GM12891 (cell line): ENCODE measurements around the gene PGLYRP2. TPM values are rescaled to one million over a fixed set of nuclear protein-coding genes. Genes with fewer than 3 reads are reported as not detected.
"Not testable (repeated sequence)": the region's sequence is repeated elsewhere in the genome, so short reads cannot be mapped to it uniquely, and the experiment has no call there.

ENCODE experiments used
- DNase-seq: peaks from one replicate; pipeline ENCODE4 v3.0.0; 2011; ENCODE audit warnings: low spot score; ENCODE audit not compliant: insufficient read length
- FAIRE-seq: peaks from 2 replicates; lab custom pipeline; 2011; peaks lifted over from hg19 to GRCh38; lab: Jason Lieb, UNC
- PAX5 ChIP-seq: IDR thresholded peaks from 2 replicates; pipeline ENCODE4 v1.6.1; 2011; ENCODE audit warnings: low read length, moderate library complexity, mild to moderate bottlenecking; ENCODE audit not compliant: insufficient read depth, severe bottlenecking
- POLR2A ChIP-seq: IDR thresholded peaks from 2 replicates; pipeline ENCODE4 v1.6.1; 2011; ENCODE audit warnings: low read depth, low read length, control low read depth
- POLR2AphosphoS5 ChIP-seq: IDR thresholded peaks from 2 replicates; pipeline ENCODE4 v1.6.1; 2011; ENCODE audit warnings: low read depth, low read length, control low read depth
- POU2F2 ChIP-seq: IDR thresholded peaks from 2 replicates; pipeline ENCODE4 v1.6.1; 2011; ENCODE audit warnings: low read depth, mild to moderate bottlenecking, control low read depth, low read length, moderate library complexity
- SPI1 ChIP-seq: IDR thresholded peaks from 2 replicates; pipeline ENCODE4 v1.6.1; 2011; ENCODE audit warnings: low read depth, low read length, control low read depth
- TAF1 ChIP-seq: IDR thresholded peaks from 2 replicates; pipeline ENCODE4 v1.6.1; 2011; ENCODE audit warnings: low read depth, low read length, control low read depth
- polyA plus RNA-seq: library from polyadenylated mRNA; unstranded; fragments of >200 nt; gene quantifications from one replicate; pipeline ENCODE4 v1.2.1, GENCODE V29; 2012; ENCODE audit warnings: low read depth, missing spikeins, inconsistent platforms; ENCODE audit not compliant: missing spikeins

The PGLYRP2 gene, protein sequence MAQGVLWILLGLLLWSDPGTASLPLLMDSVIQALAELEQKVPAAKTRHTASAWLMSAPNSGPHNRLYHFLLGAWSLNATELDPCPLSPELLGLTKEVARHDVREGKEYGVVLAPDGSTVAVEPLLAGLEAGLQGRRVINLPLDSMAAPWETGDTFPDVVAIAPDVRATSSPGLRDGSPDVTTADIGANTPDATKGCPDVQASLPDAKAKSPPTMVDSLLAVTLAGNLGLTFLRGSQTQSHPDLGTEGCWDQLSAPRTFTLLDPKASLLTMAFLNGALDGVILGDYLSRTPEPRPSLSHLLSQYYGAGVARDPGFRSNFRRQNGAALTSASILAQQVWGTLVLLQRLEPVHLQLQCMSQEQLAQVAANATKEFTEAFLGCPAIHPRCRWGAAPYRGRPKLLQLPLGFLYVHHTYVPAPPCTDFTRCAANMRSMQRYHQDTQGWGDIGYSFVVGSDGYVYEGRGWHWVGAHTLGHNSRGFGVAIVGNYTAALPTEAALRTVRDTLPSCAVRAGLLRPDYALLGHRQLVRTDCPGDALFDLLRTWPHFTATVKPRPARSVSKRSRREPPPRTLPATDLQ
- 0.04 TPM for polyA plus RNA-seq

DNA sequence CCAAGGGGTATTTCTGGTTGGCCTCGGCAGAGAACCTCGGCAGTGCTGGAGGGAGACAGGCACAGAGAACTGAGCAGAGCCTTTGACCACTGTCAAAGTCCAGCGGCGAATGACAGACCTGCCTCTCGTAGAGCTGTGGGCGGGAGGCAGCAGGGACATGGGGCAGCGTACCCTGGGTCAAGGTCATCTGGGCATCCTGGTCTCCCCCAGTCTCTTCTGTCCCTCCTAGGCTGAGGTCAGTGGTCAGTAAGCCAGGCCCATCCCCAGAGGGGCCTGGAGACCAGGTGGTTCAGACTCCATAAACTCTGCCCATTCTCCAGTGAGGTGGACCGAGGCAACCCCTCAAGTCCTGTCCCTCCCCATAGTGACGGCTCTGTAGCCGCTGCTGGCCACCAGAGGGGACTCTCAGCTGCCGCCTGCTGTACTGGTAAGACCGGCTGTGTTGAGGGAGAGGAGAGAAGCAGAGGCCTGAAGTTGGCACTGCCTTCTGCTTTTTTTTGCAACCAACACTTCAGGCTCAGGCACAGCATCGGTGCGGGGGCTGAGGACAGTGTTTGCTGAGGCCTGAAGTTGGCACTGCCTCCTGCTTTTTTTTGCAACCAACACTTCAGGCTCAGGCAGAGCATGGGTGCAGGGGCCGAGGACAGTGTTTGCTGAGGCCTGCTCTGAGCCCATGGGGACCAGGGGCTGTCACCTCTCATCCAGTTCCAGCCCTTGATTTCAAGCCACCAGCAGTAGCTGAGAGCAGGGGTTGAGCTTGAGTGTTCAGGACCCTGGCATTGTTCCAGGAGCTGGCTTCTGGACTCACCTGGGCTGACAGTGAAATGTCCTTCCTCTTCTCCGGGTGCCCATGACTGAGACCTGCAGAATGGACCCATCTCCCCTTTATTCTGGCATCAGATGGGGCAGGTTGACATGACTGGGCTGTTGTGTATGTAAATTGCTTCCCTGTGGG, at the start of gene PGLYRP2:
TSS of gene PGLYRP2 (minus strand) at position 111 of the 955 bp plus-strand sequence. CDS start 130 bp downstream, outside the sequence.
- DNase-seq (no peak), FAIRE-seq (peak; percentile 5)
- no peak for TF ChIP-seq SPI1
- no peak for TF ChIP-seq TAF1
- no peak for TF ChIP-seq POLR2AphosphoS5
- no peak for TF ChIP-seq POLR2A
- TF ChIP-seq POU2F2: no peak
- no peak for TF ChIP-seq PAX5

DNA sequence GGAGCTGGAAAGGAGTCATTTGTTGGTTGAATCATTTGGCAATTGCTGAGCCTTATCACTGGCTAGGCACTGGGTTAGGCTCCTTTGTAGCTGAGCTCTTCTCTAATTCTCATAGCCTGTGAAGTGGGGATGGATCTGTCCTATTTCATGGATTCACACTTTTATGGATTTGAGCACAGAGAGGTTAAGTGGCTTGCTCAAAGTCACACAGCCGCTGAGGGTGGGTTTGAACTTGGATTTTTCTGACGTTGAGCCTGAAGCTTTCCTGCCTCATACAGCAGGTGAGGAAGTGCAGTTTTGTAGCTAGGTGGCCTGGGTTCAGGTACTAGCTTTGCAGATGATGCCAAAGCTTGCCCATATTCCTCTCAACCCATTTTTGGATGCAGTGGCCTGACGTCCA, 48.4 kb upstream of the PGLYRP2 start:
- TF ChIP-seq POLR2AphosphoS5: no peak
- no peak for TF ChIP-seq POLR2A
- TF ChIP-seq SPI1: no peak
- TF ChIP-seq TAF1: no peak
- TF ChIP-seq POU2F2: no peak
- TF ChIP-seq PAX5: no peak
- no peak for DNase-seq
- FAIRE-seq: no peak

DNA sequence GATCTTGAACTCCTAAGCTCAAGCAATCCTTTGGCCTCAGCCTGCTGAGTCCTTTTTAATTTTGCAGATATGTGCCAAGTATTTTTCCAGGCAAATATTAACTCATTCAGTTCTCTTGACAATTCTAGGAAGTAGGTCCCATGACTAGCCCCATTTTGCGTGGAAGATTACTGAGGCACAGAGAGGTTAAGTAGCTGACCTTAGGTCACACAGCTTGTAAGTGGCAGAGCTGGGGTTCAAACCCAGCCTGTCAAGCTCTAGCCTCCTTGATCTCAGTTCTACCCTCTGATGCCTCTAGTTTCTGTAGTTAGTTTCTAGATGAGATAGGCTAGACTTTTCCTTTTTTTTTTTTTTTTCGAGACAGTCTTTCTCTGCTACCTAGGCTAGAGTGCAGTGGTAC, 47.1 kb upstream of the PGLYRP2 start:
- DNase-seq (no peak), FAIRE-seq (no peak)
- TF ChIP-seq SPI1 (no peak), TAF1 (no peak), POLR2AphosphoS5 (no peak), POU2F2 (no peak), PAX5 (no peak), POLR2A (no peak)

DNA sequence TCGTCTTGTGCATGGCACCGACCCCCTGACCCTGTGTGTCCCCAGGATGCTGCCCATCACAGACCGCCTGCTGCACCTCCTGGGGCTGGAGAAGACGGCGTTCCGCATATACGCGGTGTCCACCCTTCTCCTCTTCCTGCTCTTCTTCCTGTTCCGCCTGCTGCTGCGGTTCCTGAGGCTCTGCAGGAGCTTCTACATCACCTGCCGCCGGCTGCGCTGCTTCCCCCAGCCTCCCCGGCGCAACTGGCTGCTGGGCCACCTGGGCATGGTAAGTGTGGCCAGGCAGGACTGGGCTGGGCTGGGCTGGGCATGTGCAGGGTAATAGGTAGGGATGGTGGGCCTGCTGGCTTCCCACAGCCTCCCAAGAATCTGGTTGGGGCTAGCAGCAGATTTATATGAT, 46.0 kb upstream of the PGLYRP2 start:
- TF ChIP-seq PAX5: no peak
- no peak for TF ChIP-seq POU2F2
- no peak for TF ChIP-seq POLR2AphosphoS5
- TF ChIP-seq SPI1: no peak
- TF ChIP-seq TAF1: no peak
- TF ChIP-seq POLR2A: no peak
- no peak for DNase-seq
- no peak for FAIRE-seq

DNA sequence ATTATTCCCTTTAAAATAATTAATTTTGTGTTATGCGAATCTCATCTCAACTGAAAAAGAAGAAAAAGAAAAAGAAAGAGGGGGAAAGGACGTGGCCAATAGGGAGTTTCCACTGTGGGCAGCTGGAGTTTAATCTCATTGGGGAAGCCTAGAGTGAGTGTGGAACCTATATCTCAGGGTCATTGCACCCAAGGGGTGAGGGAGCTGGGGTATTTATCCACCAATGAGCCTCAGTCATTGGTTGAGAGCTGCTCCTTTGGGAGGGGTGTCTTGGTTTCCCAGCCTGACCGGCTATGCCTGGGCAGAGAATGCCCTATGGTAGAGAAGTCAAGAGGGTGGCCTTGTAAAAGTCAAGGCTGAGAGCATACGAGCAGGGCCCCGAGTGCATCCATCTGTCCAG, 45.5 kb upstream of the PGLYRP2 start:
- FAIRE-seq (no peak), DNase-seq (no peak)
- TF ChIP-seq POU2F2 (no peak), PAX5 (no peak), POLR2AphosphoS5 (no peak), SPI1 (no peak), POLR2A (no peak), TAF1 (no peak)

DNA sequence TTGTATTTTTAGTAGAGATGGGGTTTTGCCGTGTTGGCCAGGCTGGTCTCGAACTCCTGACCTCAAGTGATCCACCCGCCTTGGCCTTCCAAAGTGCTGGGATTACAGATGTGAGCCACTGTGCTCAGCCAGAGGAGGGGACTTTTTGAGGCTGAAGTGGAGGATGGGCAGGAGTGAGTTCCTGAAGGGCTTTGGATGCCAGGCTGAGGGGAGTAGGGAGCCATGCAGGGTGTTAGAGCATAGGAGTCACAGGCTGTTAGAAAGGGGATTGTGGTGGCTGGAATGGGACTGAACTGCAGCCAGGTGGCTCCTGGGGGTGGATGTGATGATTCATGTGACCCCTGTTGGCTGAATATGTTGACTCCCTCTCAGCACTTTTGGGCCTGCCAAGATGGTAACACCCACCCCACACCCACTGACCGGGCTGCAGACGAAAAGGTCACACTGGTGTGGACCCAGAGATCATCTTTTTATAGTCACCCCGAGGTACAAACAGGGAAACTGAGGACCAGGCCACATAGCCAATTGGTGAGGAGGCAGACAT, 40.2 kb upstream of the PGLYRP2 start:
- FAIRE-seq (no peak), DNase-seq (no peak)
- TF ChIP-seq POLR2A (no peak), SPI1 (no peak), POU2F2 (no peak), POLR2AphosphoS5 (no peak), TAF1 (no peak), PAX5 (no peak)

DNA sequence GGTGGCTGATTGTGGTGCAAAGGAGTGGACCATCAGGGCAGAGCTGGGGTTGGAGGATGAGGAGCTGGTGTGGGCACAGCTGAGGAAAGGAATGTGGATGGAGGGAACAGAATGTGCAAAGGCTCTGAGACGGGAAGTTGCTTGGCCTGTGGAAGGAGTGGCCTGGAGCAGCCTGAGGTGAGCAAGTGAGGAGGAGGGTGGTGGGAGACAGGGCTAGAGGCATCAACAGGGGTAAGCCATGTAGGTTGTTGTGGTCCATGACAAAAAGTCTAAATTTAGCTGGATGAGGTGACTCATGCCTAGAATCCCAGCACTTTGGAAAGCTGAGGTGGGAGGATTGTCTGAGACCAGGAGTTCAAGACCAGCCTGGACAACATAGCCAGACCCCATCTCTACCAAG, 38.5 kb upstream of the PGLYRP2 start:
- no peak for DNase-seq
- TF ChIP-seq POLR2AphosphoS5 (no peak), TAF1 (no peak), SPI1 (no peak), PAX5 (no peak), POLR2A (no peak), POU2F2 (no peak)
- no peak for FAIRE-seq

DNA sequence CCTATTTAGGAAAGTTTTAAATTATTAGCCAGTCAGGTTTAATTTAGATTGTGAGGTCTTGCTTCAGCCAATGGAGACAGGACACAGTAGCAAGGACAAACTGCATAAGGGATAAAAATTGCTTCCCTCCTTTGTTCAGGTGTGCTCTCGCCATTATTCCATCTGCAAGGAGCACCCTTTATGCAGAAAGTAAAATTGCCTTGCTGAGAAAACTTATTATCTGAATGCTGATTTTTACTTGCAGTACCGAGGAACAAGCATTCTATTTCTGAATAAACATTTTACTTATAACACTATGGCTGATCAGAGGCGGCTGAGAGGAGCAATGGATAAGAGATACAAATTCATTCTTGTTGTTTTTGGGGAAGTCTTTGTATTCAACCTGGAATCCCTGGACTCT, 37.1 kb upstream of the PGLYRP2 start:
- FAIRE-seq: no peak

DNA sequence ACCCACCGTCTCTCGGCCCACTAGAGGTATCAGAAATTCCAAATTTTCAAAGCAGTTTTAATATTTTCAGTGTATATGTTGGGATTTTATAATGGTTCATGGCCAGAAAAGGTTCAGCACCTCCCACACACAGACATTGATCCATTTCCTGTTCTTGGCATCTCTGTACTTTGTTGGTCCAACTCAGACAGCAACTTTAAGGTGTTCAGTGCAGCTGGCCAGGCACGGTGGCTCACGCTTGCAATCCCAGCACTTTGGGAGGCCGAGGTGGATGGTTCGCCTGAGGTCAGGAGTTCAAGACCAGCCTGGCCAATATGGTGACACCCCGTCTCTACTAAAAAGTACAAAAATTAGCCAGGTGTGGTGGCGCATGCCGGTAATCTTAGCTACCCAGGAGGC, 35.9 kb upstream of the PGLYRP2 start:
- FAIRE-seq, DNase-seq: not testable (repeated sequence)

More for the DNA sequence above, 37.1 kb upstream of the PGLYRP2 start:
- DNase-seq: no peak
- TF ChIP-seq POLR2A: no peak
- no peak for TF ChIP-seq SPI1
- TF ChIP-seq TAF1: no peak
- TF ChIP-seq POU2F2: no peak
- no peak for TF ChIP-seq POLR2AphosphoS5
- TF ChIP-seq PAX5: no peak
